ENCODE data around the gene PLAAT3. TPM values are rescaled to one million over a fixed set of nuclear protein-coding genes. Genes with fewer than 3 reads are reported as not detected.

PLAAT3 gene
- total RNA-seq, 4 donors from 2014 or later = 58.0 to 76.5 (median 67.5) TPM

DNA sequence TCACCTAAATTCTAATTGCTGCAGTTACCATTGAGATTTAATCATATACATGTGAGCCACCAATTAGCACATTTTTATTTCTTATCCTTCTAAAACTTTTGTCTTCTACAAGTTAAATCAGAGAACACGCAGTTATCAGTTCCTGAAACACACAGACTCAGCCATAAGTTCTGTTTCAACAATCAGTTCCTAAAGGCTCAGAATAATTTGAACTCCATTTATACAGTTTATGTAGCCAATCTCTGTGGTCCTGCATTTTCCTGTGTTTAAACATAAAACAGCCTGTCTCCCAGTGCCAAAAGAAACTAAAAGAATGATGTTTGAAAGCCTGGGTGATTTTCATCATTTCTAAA is 2.9 kb downstream of the PLAAT3 start:
- no peaks in the 10 kb centered on the region for H3K27me3 ChIP-seq
- H3K27ac ChIP-seq = peak overlapping the region; percentile 85 to 99 (median 94)
- TF ChIP-seq, protein P1, sequence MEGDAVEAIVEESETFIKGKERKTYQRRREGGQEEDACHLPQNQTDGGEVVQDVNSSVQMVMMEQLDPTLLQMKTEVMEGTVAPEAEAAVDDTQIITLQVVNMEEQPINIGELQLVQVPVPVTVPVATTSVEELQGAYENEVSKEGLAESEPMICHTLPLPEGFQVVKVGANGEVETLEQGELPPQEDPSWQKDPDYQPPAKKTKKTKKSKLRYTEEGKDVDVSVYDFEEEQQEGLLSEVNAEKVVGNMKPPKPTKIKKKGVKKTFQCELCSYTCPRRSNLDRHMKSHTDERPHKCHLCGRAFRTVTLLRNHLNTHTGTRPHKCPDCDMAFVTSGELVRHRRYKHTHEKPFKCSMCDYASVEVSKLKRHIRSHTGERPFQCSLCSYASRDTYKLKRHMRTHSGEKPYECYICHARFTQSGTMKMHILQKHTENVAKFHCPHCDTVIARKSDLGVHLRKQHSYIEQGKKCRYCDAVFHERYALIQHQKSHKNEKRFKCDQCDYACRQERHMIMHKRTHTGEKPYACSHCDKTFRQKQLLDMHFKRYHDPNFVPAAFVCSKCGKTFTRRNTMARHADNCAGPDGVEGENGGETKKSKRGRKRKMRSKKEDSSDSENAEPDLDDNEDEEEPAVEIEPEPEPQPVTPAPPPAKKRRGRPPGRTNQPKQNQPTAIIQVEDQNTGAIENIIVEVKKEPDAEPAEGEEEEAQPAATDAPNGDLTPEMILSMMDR (IDR thresholded peaks at IDR 0.05 in 4 of 5, conservative IDR thresholded peaks at IDR 0.05 in 1 of 5) = no peak
- no peak for DNase-seq
- peak overlapping the region in 1 of 4 donors; percentile 15 for H3K4me3 ChIP-seq
- in situ Hi-C loops (cut with MboI; ENCODE audit: low sequenced_read_pairs in 4 of 4) (no loop called here), intact Hi-C loops (cut with DNase I; ENCODE audit: low total_unique reads) (loop anchor here (2.0 kb wide), 1 partner anchor 37 kb away; no protein-coding TSS in a partner anchor)
- no peaks in the 10 kb centered on the region for H3K36me3 ChIP-seq
- no peaks in the 10 kb centered on the region for H3K9me3 ChIP-seq
- ATAC-seq = no peak
- peaks cover 46% of the 10 kb centered on the region in 2 donors for H3K4me1 ChIP-seq

DNA sequence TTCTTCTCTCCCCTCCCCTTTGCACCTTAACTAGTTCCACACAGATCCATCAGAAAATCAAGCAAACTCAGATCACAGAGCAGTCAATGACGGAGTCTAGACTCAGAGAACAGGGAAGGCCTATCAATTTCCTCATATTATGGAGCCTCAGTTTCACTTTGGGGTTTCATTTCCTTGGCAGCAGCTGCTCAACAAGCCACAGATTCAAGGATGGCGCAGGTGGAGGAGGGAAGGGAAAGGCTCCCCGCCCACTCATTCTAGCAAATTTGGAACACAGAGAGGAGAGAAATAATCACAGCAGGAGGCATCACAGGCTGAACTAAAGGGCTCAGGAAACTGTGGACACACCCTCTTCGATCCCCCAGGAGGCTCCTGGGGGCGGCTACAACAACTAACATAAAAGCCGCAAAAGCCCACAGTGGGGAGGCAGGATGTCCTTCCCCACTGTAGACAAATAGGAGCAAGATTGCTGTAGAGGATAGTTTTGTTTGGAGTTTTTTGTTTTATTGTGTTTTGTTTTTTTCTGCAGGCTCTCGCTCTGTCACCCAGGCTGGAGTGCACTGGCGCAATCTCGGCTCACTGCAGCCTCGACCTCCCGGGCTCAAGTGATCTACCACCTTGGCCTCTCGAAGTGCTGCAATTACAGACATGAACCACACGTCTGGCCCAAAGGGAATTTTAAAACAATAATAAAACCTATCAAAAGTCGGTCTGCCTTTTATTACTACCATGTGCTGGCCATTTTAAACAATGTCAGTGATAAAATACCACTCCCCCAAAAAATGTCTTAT is 3.4 kb downstream of the PLAAT3 start:
- Histone ChIP-seq H3K4me1 (peaks cover 46% of the 10 kb centered on the region in 2 donors), H3K4me3 (peak overlapping the region in 1 of 4 donors; percentile 15), H3K27ac (peak overlapping the region; percentile 85 to 99 (median 94)), H3K27me3 (no peaks in the 10 kb centered on the region), H3K9me3 (no peaks in the 10 kb centered on the region), H3K36me3 (no peaks in the 10 kb centered on the region)
- DNase-seq (no peak), ATAC-seq (no peak)
- in situ Hi-C loops (cut with MboI; ENCODE audit: low sequenced_read_pairs in 4 of 4) (no loop called here), intact Hi-C loops (cut with DNase I; ENCODE audit: low total_unique reads) (loop anchor here (2.0 kb wide), 1 partner anchor 36 kb away; no protein-coding TSS in a partner anchor)
- TF ChIP-seq, protein P1 (IDR thresholded peaks at IDR 0.05 in 4 of 5, conservative IDR thresholded peaks at IDR 0.05 in 1 of 5) = no peak
- no peak for TF ChIP-seq POLR2A (IDR thresholded peaks at IDR 0.05)

DNA sequence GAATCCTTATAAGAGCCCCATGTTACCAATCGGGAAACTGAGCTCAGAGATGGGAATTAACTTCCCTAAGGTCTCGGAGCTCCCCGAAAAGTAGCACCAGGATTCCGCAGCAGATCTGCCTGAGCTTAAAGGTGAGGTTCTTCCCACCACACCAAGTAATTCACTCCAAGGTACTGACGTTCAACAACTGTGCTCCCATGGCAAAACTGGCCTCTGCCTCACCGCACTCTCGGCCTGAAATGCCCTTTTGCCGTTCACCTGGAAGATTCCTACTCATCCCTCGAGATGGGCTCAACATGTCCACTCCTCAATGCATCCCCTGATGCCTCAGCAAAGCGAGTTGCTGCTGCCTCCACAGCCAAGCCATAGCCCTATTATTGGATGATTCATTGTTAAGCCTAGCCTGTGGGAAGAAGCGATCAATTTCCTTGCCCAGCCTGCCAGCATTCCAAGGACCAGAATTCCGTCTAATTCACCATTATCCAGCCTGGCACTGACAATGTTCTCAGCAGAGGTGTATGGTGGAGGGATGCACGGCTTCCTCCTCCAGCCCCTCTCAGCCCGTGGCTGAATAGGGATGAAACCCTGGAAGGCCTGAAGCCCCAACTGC is 4.2 kb downstream of the PLAAT3 start:
- Histone ChIP-seq H3K4me3 (peak overlapping the region in 1 of 4 donors; percentile 1), H3K4me1 (peaks cover 46% of the 10 kb centered on the region in 2 donors), H3K36me3 (no peaks in the 10 kb centered on the region), H3K9me3 (no peaks in the 10 kb centered on the region), H3K27me3 (no peaks in the 10 kb centered on the region), H3K27ac (peak overlapping the region; percentile 85 to 99 (median 94))
- DNase-seq = no peak
- intact Hi-C loops (cut with DNase I; ENCODE audit: low total_unique reads) = loop anchor here (2.0 kb wide), 1 partner anchor 35 kb away; no protein-coding TSS in a partner anchor
- ATAC-seq = no peak
- TF ChIP-seq, protein P1 (IDR thresholded peaks at IDR 0.05 in 4 of 5, conservative IDR thresholded peaks at IDR 0.05 in 1 of 5) = no peak
- TF ChIP-seq POLR2A (IDR thresholded peaks at IDR 0.05) = no peak
- in situ Hi-C loops (cut with MboI; ENCODE audit: low sequenced_read_pairs in 4 of 4) = no loop called here

DNA sequence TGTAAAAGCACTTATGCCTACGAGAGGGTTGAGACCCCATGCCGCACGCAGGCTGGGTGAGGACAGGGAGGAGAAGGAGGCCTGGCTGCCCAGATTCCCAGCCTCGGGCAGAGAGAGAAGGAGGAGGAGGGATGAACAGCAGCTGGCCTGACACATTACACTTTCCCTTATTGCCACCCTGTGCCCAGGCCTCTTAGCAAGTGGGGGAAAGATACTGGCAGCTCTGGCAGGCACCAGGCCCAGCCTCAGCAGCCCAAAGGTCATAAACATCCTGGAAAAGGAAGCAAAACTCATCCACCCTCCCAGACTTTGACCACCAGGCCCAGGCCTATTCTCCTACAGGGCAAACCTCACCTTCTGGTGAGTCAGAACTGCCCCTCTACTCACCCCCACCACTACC is 4.7 kb downstream of the PLAAT3 start:
- H3K9me3 ChIP-seq = no peaks in the 10 kb centered on the region
- peak; percentile 49 to 56 for ATAC-seq
- in situ Hi-C loops (cut with MboI; ENCODE audit: low sequenced_read_pairs in 4 of 4) = no loop called here
- intact Hi-C loops (cut with DNase I; ENCODE audit: low total_unique reads) = no loop called here
- H3K4me3 ChIP-seq = peak overlapping the region in 2 of 4 donors; percentile 1 to 25
- TF ChIP-seq, protein P1 (IDR thresholded peaks at IDR 0.05 in 4 of 5, conservative IDR thresholded peaks at IDR 0.05 in 1 of 5) = no peak
- no peak for TF ChIP-seq POLR2A (IDR thresholded peaks at IDR 0.05)
- no peaks in the 10 kb centered on the region for H3K36me3 ChIP-seq
- no peaks in the 10 kb centered on the region for H3K27me3 ChIP-seq
- H3K4me1 ChIP-seq = peaks cover 44 to 46% of the 10 kb centered on the region in 2 donors
- peak overlapping the region; percentile 85 to 99 (median 94) for H3K27ac ChIP-seq
- peak; percentile 56 to 71 for DNase-seq
